Mammary microvascular endothelial cell (primary cell): ENCODE data around the gene CCDC81. TPM values are rescaled to one million over a fixed set of nuclear protein-coding genes. Genes with fewer than 3 reads are reported as not detected.

Source experiments
- total RNA-seq: library from RNA; depleted of rRNA; stranded (reverse); fragments of >200 nt; gene quantifications from 2 replicates; pipeline ENCODE4 v1.2.3, GENCODE V29; 2015

Gene CCDC81
- 0.79 and 1.4 TPM in 2 replicates for total RNA-seq

DNA sequence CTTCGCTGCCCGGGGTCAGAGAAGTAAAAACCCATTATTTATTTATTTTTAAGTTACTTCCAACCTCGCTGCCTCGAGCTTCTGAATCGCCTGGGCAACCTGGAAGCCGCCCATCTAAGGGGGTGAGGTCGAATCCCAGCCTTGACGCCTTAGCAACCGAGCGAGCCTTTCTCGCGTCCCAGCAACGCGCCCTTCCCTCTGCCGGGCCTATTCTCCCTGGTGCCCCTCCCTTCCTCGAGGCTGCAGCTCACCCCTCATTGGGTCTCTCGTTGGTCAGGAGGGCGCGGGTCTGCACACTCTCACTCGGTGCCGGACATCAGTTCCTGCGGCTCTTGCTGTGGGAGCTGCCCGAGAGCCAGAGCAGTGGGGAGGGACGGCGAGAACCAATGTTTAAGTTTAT, at the start of gene CCDC81:
TSS of gene CCDC81 (plus strand) at position 302 of the 400 bp plus-strand sequence. CDS start 277 bp downstream, outside the sequence.

Other genes with a start within 250 kb of the CCDC81 start
- gene EED, start 130.1 kb upstream of the CCDC81 start, total RNA-seq, result 12.2 and 16.5 TPM in 2 replicates
- 60.6 and 64.2 TPM in 2 replicates for gene HIKESHI, start 72.6 kb upstream of the CCDC81 start, total RNA-seq